Common myeloid progenitor, CD34-positive (primary cell): Measurements from ENCODE around the gene CNFN.

Experiments
- CTCF ChIA-PET: fragments of 350-600 bp; sonication (Branson Sonifier 250); formaldehyde crosslinking; loops from one replicate; lab custom pipeline; 2021; ENCODE audit warnings: antibody characterized with exemption; lab: Charles Lee
- POLR2A ChIA-PET: fragments of 350-600 bp; sonication (Branson Sonifier 250); formaldehyde crosslinking; loops from one replicate; lab custom pipeline; 2021; ENCODE audit warnings: antibody characterized with exemption; lab: Charles Lee
- DNase-seq, 3 donors: peaks; one replicate each; pipeline versions ENCODE4 v3.0.0 to v3.0.0-alpha.2; 2013
- H3K27ac ChIP-seq, 2 experiments: 1 replicate in 1 of 2; 2 replicates in 1 of 2; pipeline ENCODE4 v1.7.0; 2013; ENCODE audit warnings: inconsistent platforms in 2 of 2, low read length in 2 of 2, mild to moderate bottlenecking in 2 of 2, low read depth in 1 of 2, moderate library complexity in 1 of 2; ENCODE audit not compliant: severe bottlenecking in 2 of 2, insufficient read depth in 1 of 2, poor library complexity in 1 of 2
- H3K27me3 ChIP-seq, 5 experiments: replicated peaks in 2 of 5; 1 replicate in 3 of 5; 2 replicates in 2 of 5; pipeline versions ENCODE4 v1.6.1 to v1.7.0; 2013; ENCODE audit warnings: low read length in 4 of 5, mild to moderate bottlenecking in 2 of 5, moderate library complexity in 2 of 5, inconsistent platforms in 1 of 5; ENCODE audit not compliant: insufficient read depth in 5 of 5, control insufficient read depth in 4 of 5
- H3K36me3 ChIP-seq, 4 experiments: 1 replicate in 2 of 4; 2 replicates in 2 of 4; pipeline versions ENCODE4 v1.6.1 to v1.7.0; 2013; ENCODE audit warnings: low read length in 3 of 4, control low read depth in 1 of 4, mild to moderate bottlenecking in 1 of 4; ENCODE audit not compliant: control insufficient read depth in 4 of 4, insufficient read depth in 4 of 4
- H3K4me1 ChIP-seq, 4 experiments: 1 replicate in 3 of 4; 2 replicates in 1 of 4; pipeline versions ENCODE4 v1.6.1 to v1.7.1; 2013; ENCODE audit warnings: low read length in 3 of 4, mild to moderate bottlenecking in 3 of 4, control low read depth in 1 of 4, inconsistent platforms in 1 of 4, moderate library complexity in 1 of 4; ENCODE audit not compliant: control insufficient read depth in 4 of 4, insufficient read depth in 4 of 4; ENCODE audit errors: control extremely low read depth in 1 of 4
- H3K4me3 ChIP-seq, 7 experiments: 1 replicate in 4 of 7; 2 replicates in 3 of 7; pipeline versions ENCODE4 v1.5.1 to v1.7.0; 2013; ENCODE audit warnings: mild to moderate bottlenecking in 7 of 7, low read length in 6 of 7, moderate library complexity in 6 of 7, inconsistent platforms in 2 of 7, low read depth in 2 of 7, control low read depth in 1 of 7; ENCODE audit not compliant: insufficient read depth in 4 of 7, control insufficient read depth in 1 of 7; ENCODE audit errors: extremely low read depth in 1 of 7
- H3K9me3 ChIP-seq, 5 experiments: 1 replicate in 4 of 5; 2 replicates in 1 of 5; pipeline versions ENCODE4 v1.6.1 to v1.7.1; 2013; ENCODE audit warnings: low read length in 4 of 5, mild to moderate bottlenecking in 2 of 5, inconsistent platforms in 1 of 5, low read depth in 1 of 5, moderate library complexity in 1 of 5; ENCODE audit not compliant: control insufficient read depth in 4 of 5, insufficient read depth in 2 of 5; ENCODE audit errors: control extremely low read depth in 1 of 5
- WGBS: methylation state at CpG from one replicate; pipeline ENCODE4 v1.1.5; 2013; ENCODE audit not compliant: insufficient coverage; 5-methylcytosine and 5-hydroxymethylcytosine counted together

The CNFN gene

DNA sequence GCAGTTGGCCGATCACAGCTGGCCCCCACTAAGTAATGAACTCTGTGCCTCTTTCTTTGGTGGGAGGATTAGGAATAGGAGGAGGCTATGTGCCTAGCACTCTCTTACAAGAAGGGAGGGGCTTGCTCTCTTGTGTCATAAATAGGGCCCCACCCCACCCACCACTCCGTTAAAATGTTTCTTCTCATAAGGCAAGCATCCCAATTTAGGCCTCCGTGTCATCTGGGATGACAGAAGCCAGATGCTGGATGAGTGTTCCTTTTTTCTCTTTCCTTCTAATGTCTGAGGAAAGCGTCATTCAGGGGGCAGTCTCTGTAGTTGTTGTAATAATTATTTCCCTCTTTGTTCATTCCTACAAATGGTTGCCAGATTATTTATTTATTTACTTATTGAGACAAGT lies 37.2 kb upstream of the CNFN start, which contains the start of gene LIPE:
LIPE (minus strand) TSS at position 76 of the 400 bp plus-strand sequence. CDS start 239 bp downstream, outside the sequence.
- H3K36me3 ChIP-seq = no peaks in the 10 kb centered on the region
- peaks cover 0 to 7% (median 0%) of the 10 kb centered on the region in 5 experiments for H3K27me3 ChIP-seq
- 100% methylated on average over 1 of the region's 4 CpGs for whole genome bisulfite sequencing
- CTCF ChIA-PET = no interaction called here
- no peaks in the 10 kb centered on the region for H3K9me3 ChIP-seq
- no peak for DNase-seq
- H3K27ac ChIP-seq = no peak within 1 kb of the TSS
- POLR2A ChIA-PET = no interaction called here
- no peak within 1 kb of the TSS for H3K4me3 ChIP-seq
- peaks cover 2 to 19% (median 18%) of the 10 kb centered on the region in 4 experiments for H3K4me1 ChIP-seq

DNA sequence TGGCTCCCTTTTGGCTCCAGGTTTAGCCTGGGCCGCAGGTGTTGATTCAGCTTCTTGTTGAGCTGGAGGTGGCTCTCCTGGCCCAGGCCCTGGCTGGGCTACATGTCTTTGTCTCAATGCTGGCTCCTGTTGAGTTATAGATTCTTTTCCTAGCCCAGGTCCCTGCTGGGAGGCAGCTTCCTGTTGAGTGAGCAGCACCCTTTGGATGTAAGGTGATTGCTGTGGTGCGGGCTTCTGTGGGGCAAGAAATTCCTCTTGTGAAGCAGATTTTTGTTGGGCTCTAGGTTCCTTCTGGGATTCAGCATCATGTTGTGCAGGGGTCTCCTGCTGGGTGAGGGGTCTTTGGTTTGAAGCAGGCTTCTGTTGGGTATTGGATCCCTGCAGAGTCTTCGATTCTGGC lies 36.5 kb upstream of the CNFN start:
- H3K4me1 ChIP-seq = peaks cover 7 to 26% (median 23%) of the 10 kb centered on the region in 4 experiments
- H3K27me3 ChIP-seq = peaks cover 0 to 7% (median 0%) of the 10 kb centered on the region in 5 experiments
- 100% methylated on average over 2 of the region's 3 CpGs for WGBS
- POLR2A ChIA-PET = no interaction called here
- no peak for DNase-seq
- H3K27ac ChIP-seq = no peak overlapping the region
- CTCF ChIA-PET = interaction anchor here (0.8 to 1.1 kb wide), 2 partner anchors 9 to 12 kb away, joined by 4 to 6 read pairs; no protein-coding TSS in a partner anchor
- H3K4me3 ChIP-seq = no peak overlapping the region
- no peaks in the 10 kb centered on the region for H3K9me3 ChIP-seq
- H3K36me3 ChIP-seq = no peaks in the 10 kb centered on the region

DNA sequence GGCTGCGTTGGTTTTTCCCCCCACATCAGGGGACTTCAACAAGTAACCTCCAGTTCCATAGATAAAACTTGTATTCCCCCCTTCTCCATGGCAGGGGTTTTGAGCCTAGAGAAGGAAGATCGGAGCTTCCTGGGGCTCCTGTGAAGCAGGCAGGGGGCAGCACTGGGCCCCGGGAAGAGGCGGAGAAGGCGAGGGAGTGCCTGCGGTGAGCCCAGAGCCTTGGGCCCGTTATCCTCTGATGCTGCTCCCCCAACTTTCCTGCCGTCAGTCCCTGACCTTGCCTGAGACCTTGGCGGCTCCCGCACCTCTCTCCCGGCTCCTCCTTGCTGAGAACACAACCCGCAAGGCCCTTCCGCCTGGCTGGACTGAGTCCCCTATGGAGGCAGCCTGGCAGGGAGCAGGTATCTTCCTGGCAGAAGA lies 34.6 kb upstream of the CNFN start:
- WGBS = 97% methylated on average over 10 of the region's 13 CpGs
- H3K27me3 ChIP-seq = peaks cover 0 to 7% (median 0%) of the 10 kb centered on the region in 5 experiments
- CTCF ChIA-PET = interaction anchor here (1.1 to 2.3 kb wide), 2 partner anchors 9 to 16 kb away, joined by 3 to 8 read pairs; no protein-coding TSS in a partner anchor
- H3K9me3 ChIP-seq = no peaks in the 10 kb centered on the region
- H3K27ac ChIP-seq = no peak overlapping the region
- H3K36me3 ChIP-seq = no peaks in the 10 kb centered on the region
- POLR2A ChIA-PET = interaction anchor here (1.4 kb wide), 1 partner anchor 28 kb away, joined by 4 read pairs; no protein-coding TSS in a partner anchor
- no peak for DNase-seq
- no peak overlapping the region for H3K4me3 ChIP-seq
- H3K4me1 ChIP-seq = peaks cover 7 to 34% (median 25%) of the 10 kb centered on the region in 4 experiments

DNA sequence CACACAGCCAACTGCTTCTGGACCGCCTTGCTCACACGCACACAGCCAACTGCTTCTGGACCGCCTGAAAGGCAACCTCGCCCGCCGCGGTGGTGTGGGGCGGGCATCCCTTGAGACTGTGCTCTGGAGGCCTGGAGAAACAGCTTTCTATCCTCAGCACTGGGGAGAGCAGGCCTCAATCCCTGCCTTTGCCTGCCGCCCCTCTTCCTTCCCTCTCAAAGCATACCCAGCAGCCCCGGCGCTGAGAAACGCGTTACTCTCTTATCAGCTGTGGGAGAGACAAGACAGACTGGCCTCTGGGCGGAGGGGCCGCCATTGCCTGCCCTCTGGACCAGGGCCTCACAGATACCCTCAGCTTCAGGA lies 34.2 kb upstream of the CNFN start:
- WGBS = 84% methylated on average over 13 of the region's 15 CpGs
- Histone ChIP-seq H3K4me3 (peak overlapping the region in 3 of 7 experiments; percentile 68 to 74 (median 70)), H3K27ac (no peak overlapping the region), H3K27me3 (peaks cover 0 to 7% (median 0%) of the 10 kb centered on the region in 5 experiments), H3K9me3 (no peaks in the 10 kb centered on the region), H3K4me1 (peaks cover 7 to 34% (median 25%) of the 10 kb centered on the region in 4 experiments), H3K36me3 (no peaks in the 10 kb centered on the region)
- CTCF ChIA-PET = interaction anchor here (1.1 to 2.3 kb wide), 3 partner anchors 9 to 16 kb away, joined by 3 to 8 read pairs (median 6); no protein-coding TSS in a partner anchor
- no peak for DNase-seq
- POLR2A ChIA-PET = interaction anchor here (1.4 kb wide), 1 partner anchor 28 kb away, joined by 4 read pairs; no protein-coding TSS in a partner anchor

DNA sequence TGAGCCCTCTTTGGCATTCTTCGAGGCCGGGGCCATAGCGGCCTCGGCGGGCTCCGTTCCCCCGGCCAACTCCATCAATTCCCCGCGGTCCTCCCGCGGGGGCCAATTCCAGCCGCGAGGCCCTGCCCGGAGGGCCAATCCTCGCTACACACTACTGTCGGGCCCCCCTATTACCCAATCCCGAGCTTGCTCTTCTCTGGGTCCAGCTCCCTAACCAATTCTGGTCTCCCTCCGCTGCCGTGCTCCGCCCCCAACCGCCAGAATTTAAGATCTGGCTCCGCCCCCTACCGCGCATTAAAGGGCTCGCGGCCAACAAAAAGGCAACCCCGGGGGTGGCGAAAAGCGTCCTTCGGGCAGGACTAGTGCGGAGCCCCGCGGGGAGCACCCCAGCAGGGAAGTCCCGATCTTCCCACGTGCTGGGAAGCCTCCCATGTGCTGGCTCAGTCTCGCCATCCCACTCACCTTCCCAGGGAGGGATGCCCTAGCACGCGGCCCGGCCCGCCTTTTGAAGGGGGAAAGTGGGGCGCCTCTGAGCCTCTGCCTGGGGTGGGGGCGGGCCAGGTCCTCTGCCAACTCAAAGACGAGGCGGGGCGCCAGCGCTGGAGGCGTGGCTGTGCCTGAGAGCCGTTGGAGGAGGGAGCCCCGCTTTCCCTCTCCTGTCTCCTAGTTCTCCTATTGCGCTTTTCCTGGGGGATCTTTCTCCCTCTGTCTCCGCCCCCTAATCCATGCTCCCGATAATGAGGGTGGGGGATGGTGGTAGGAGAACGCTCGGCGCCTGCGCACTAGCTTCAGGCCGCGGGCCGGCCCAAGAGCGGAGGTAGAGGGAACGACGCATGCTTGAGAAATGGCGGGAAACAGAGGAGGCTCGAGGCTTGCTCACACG lies 33.6 kb upstream of the CNFN start:
- WGBS = 2% methylated on average over 51 of the region's 65 CpGs

DNA sequence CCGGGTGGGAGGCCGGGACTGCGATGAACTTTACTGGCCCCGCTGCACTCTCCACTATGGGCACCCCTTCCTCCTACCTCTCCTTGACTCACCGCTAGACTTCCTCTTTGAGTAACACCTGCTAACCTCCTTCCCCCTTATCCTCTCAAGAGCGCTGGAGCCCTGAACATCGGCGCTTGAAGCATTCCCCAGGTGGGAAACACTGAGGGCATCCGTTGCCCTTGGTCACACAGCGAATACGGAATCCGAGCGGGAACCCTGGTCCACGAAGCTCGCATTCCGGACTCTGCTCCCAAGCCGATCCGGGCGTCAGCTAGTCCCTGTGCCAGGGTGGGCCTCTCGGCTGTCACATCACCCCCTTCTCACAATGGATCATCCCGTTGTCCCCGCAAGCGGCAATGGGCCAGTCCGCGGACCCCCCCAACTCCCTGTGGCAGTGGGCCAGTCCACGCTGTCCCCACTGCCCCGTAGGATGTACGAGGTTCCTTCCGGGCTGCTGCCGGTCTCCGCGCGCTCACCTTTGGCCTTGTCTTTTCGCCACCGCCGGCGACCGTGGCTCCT lies 32.9 kb upstream of the CNFN start:
- Histone ChIP-seq H3K36me3 (no peaks in the 10 kb centered on the region), H3K4me3 (peak overlapping the region; percentile 28 to 74 (median 66)), H3K27me3 (peaks cover 0 to 7% (median 0%) of the 10 kb centered on the region in 5 experiments), H3K27ac (peak overlapping the region in 1 of 2 experiments; percentile 12), H3K9me3 (no peaks in the 10 kb centered on the region), H3K4me1 (peaks cover 7 to 34% (median 25%) of the 10 kb centered on the region in 4 experiments)
- POLR2A ChIA-PET = interaction anchor here (0.6 to 1.4 kb wide), 2 partner anchors 13 to 26 kb away, joined by 4 read pairs; no protein-coding TSS in a partner anchor
- peak; percentile 37 to 88 (median 79) for DNase-seq
- WGBS = 0% methylated on average over 32 of the region's 38 CpGs
- CTCF ChIA-PET = interaction anchor here (1.0 to 2.3 kb wide), 4 partner anchors 16 to 33 kb away, joined by 4 to 8 read pairs (median 5); partner anchors contain the start of gene CNFN

More for the DNA sequence above, 33.6 kb upstream of the CNFN start:
- Histone ChIP-seq H3K4me1 (peaks cover 7 to 34% (median 25%) of the 10 kb centered on the region in 4 experiments), H3K9me3 (no peaks in the 10 kb centered on the region), H3K36me3 (no peaks in the 10 kb centered on the region), H3K27me3 (peaks cover 0 to 7% (median 0%) of the 10 kb centered on the region in 5 experiments), H3K4me3 (peak overlapping the region; percentile 28 to 74 (median 68)), H3K27ac (no peak overlapping the region)
- DNase-seq = peak; percentile 88 to 95 (median 95)
- ChIA-PET POLR2A (interaction anchor here (0.6 to 1.4 kb wide), 2 partner anchors 12 to 27 kb away, joined by 4 read pairs; no protein-coding TSS in a partner anchor), CTCF (interaction anchor here (1.0 to 2.3 kb wide), 5 partner anchors 10 to 34 kb away, joined by 3 to 8 read pairs (median 4); partner anchors contain the start of gene CNFN)
